H9 (cell line): ENCODE measurements around the gene BTRC. TPM values are rescaled to one million over a fixed set of nuclear protein-coding genes. Genes with fewer than 3 reads are reported as not detected.

Experiments
- DNase-seq: peaks from one replicate; pipeline ENCODE4 v3.0.0-alpha.2; 2017
- H2AFZ ChIP-seq: one replicate; pipeline ENCODE4 v1.6.1; 2013; ENCODE audit warnings: mild to moderate bottlenecking, low read length, control low read depth, moderate library complexity
- H2AK5ac ChIP-seq: 2 replicates; pipeline ENCODE4 v1.6.1; 2013; ENCODE audit warnings: low read length, control low read depth, mixed read lengths; ENCODE audit not compliant: insufficient read length
- H2BK120ac ChIP-seq: one replicate; pipeline ENCODE4 v1.6.1; 2013; ENCODE audit warnings: low read depth, mild to moderate bottlenecking, low read length, control low read depth, inconsistent platforms; ENCODE audit not compliant: poor library complexity, severe bottlenecking
- H2BK12ac ChIP-seq: 2 replicates; pipeline ENCODE4 v1.6.1; 2013; ENCODE audit warnings: low read length, control low read depth, mixed read lengths, low read depth; ENCODE audit not compliant: insufficient read length
- H2BK15ac ChIP-seq: 2 replicates; pipeline ENCODE4 v1.6.1; 2013; ENCODE audit warnings: low read depth, low read length, control low read depth
- H2BK20ac ChIP-seq: one replicate; pipeline ENCODE4 v1.6.1; 2013; ENCODE audit warnings: low read depth, mild to moderate bottlenecking, low read length, control low read depth, inconsistent platforms; ENCODE audit not compliant: poor library complexity, severe bottlenecking
- H2BK5ac ChIP-seq: 2 replicates; pipeline ENCODE4 v1.6.1; 2013; ENCODE audit warnings: low read length, control low read depth, mixed read lengths; ENCODE audit not compliant: insufficient read length
- H3K14ac ChIP-seq: 2 replicates; pipeline ENCODE4 v1.6.1; 2013; ENCODE audit warnings: low read length, control low read depth; ENCODE audit not compliant: insufficient read depth
- H3K18ac ChIP-seq: 2 replicates; pipeline ENCODE4 v1.6.1; 2013; ENCODE audit warnings: low read depth, mild to moderate bottlenecking, mixed read lengths, low read length, control low read depth; ENCODE audit not compliant: insufficient read length
- H3K23ac ChIP-seq: 2 replicates; pipeline ENCODE4 v1.6.1; 2013; ENCODE audit warnings: low read length, control low read depth, mixed read lengths, low read depth; ENCODE audit not compliant: insufficient read length
- H3K23me2 ChIP-seq: 2 replicates; pipeline ENCODE4 v1.6.1; 2013; ENCODE audit warnings: low read depth, mild to moderate bottlenecking, mixed read lengths, low read length, control low read depth; ENCODE audit not compliant: insufficient read length, poor library complexity, severe bottlenecking
- H3K27ac ChIP-seq: 2 replicates; pipeline ENCODE4 v1.5.1; 2013; ENCODE audit warnings: low read length, control low read depth, mixed read lengths, low read depth; ENCODE audit not compliant: insufficient read length
- H3K27me3 ChIP-seq: 2 replicates; pipeline ENCODE4 v1.6.1; 2013; ENCODE audit warnings: low read length, control low read depth, inconsistent platforms; ENCODE audit not compliant: insufficient read depth
- H3K4ac ChIP-seq: 2 replicates; pipeline ENCODE4 v1.6.1; 2013; ENCODE audit warnings: low read depth, mild to moderate bottlenecking, control low read depth, inconsistent platforms, low read length, moderate library complexity
- H3K4me1 ChIP-seq: 2 replicates; pipeline ENCODE4 v1.6.1; 2013; ENCODE audit warnings: low read length, control low read depth, inconsistent platforms; ENCODE audit not compliant: insufficient read depth
- H3K4me2 ChIP-seq: 2 replicates; pipeline ENCODE4 v1.6.1; 2013; ENCODE audit warnings: low read length, control low read depth, mixed read lengths; ENCODE audit not compliant: insufficient read length, insufficient read depth
- H3K56ac ChIP-seq: 2 replicates; pipeline ENCODE4 v1.6.1; 2013; ENCODE audit warnings: low read depth, mild to moderate bottlenecking, mixed read lengths, low read length, control low read depth; ENCODE audit not compliant: insufficient read length
- H3K79me1 ChIP-seq: 2 replicates; pipeline ENCODE4 v1.6.1; 2013; ENCODE audit warnings: low read depth, mild to moderate bottlenecking, moderate library complexity, low read length, control low read depth, inconsistent platforms; ENCODE audit not compliant: insufficient read depth, poor library complexity, severe bottlenecking
- H3K79me2 ChIP-seq: 2 replicates; pipeline ENCODE4 v1.6.1; 2013; ENCODE audit warnings: low read length, control low read depth, inconsistent platforms; ENCODE audit not compliant: insufficient read depth
- H3K9ac ChIP-seq: 2 replicates; pipeline ENCODE4 v1.6.1; 2013; ENCODE audit warnings: low read length, control low read depth, mixed read lengths; ENCODE audit not compliant: insufficient read length; ENCODE audit errors: extremely low read depth
- H3K9me3 ChIP-seq: one replicate; pipeline ENCODE4 v1.6.1; 2013; ENCODE audit warnings: low read depth, low read length, inconsistent platforms; ENCODE audit not compliant: control insufficient read depth
- H3T11ph ChIP-seq: one replicate; pipeline ENCODE4 v1.6.1; 2013; ENCODE audit warnings: mild to moderate bottlenecking, low read length, control low read depth, inconsistent platforms
- H4K20me1 ChIP-seq: one replicate; pipeline ENCODE4 v1.6.1; 2013; ENCODE audit not compliant: control insufficient read depth, insufficient read length, insufficient read depth
- H4K5ac ChIP-seq: 2 replicates; pipeline ENCODE4 v1.6.1; 2013; ENCODE audit warnings: low read depth, mild to moderate bottlenecking, mixed read lengths, low read length, control low read depth; ENCODE audit not compliant: insufficient read length
- H4K8ac ChIP-seq: replicated peaks from 2 replicates; pipeline ENCODE4 v1.6.1; 2013; ENCODE audit warnings: low read length, control low read depth, mixed read lengths, low read depth; ENCODE audit not compliant: insufficient read length
- H4K91ac ChIP-seq: 2 replicates; pipeline ENCODE4 v1.6.1; 2013; ENCODE audit warnings: low read depth, mild to moderate bottlenecking, moderate library complexity, mixed read lengths, low read length, control low read depth; ENCODE audit not compliant: insufficient read length
- H3K27ac Mint-ChIP-seq, 3 experiments: 2 replicates in 2 of 3; 3 replicates in 1 of 3; pipeline ENCODE4 v1.8.0; 2020 to 2021; ENCODE audit warnings: mixed read lengths in 3 of 3, mild to moderate bottlenecking in 1 of 3, moderate library complexity in 1 of 3
- H3K27me3 Mint-ChIP-seq: 2 replicates; pipeline ENCODE4 v1.8.0; 2021; ENCODE audit warnings: low read depth, mild to moderate bottlenecking, moderate library complexity, mixed read lengths
- H3K36me3 Mint-ChIP-seq, 3 experiments: 2 replicates in 2 of 3; 3 replicates in 1 of 3; pipeline ENCODE4 v1.8.0; 2020 to 2021; ENCODE audit warnings: low read depth in 3 of 3, mixed read lengths in 3 of 3; ENCODE audit not compliant: insufficient read depth in 1 of 3
- H3K4me1 Mint-ChIP-seq, 2 experiments: 2 replicates each; pipeline ENCODE4 v1.8.0; 2020; ENCODE audit warnings: mixed read lengths in 2 of 2
- H3K4me3 Mint-ChIP-seq, 2 experiments: 2 replicates in 1 of 2; 3 replicates in 1 of 2; pipeline ENCODE4 v1.8.0; 2020 to 2021; ENCODE audit warnings: mild to moderate bottlenecking in 2 of 2, mixed read lengths in 2 of 2, moderate library complexity in 1 of 2
- H3K9me3 Mint-ChIP-seq, 2 experiments: 2 replicates in 1 of 2; 3 replicates in 1 of 2; pipeline ENCODE4 v1.8.0; 2020; ENCODE audit warnings: mild to moderate bottlenecking in 2 of 2, mixed read lengths in 2 of 2, moderate library complexity in 1 of 2
- WGBS: extraction: QIAGEN DNeasy Blood & Tissue Kit; methylation state at CpG from one replicate; pipeline ENCODE4 v1.1.7; 2013; ENCODE audit warnings: missing lambda C conversion rate, low lambda C conversion rate, mixed read lengths; ENCODE audit not compliant: insufficient read length; ENCODE audit errors: extremely low coverage; 5-methylcytosine and 5-hydroxymethylcytosine counted together
- total RNA-seq: library from RNA; stranded (reverse); gene quantifications from 2 replicates; pipeline ENCODE4 v1.2.1, GENCODE V29; 2021
- TF ChIP-seq, protein P1 (sequence below): fragments of 200-600 bp; sonication (generic); conservative IDR thresholded peaks from 3 replicates; pipeline ENCODE4 v1.8.0; 2021; ENCODE audit warnings: antibody characterized with exemption, mild to moderate bottlenecking

BTRC gene
- total RNA-seq, 1 experiment from 2014 or later: 24.2 TPM

GRCh38 chr10:101504438-101504837 lies 150.5 kb downstream of the BTRC start:
- Histone ChIP-seq H3K9ac (no peak overlapping the region), H2AFZ (no peak overlapping the region), H3T11ph (no peak overlapping the region), H3K79me2 (no peaks in the 10 kb centered on the region), H3K4ac (no peak overlapping the region), H3K27ac (no peak overlapping the region), H3K23ac (no peak overlapping the region), H2BK120ac (no peak overlapping the region), H4K5ac (no peak overlapping the region), H2BK20ac (no peak overlapping the region), H4K91ac (no peak overlapping the region), H3K79me1 (no peaks in the 10 kb centered on the region), H4K20me1 (no peaks in the 10 kb centered on the region), H2BK15ac (no peak overlapping the region), H3K23me2 (no peaks in the 10 kb centered on the region), H4K8ac (no peak overlapping the region), H3K4me1 (no peaks in the 10 kb centered on the region; the same call in 1 of the 2 replicates), H3K4me2 (no peak overlapping the region), H2BK12ac (no peak overlapping the region), H2AK5ac (no peak overlapping the region), H2BK5ac (no peak overlapping the region), H3K14ac (no peak overlapping the region), H3K9me3 (no peaks in the 10 kb centered on the region), H3K56ac (no peak overlapping the region), H3K27me3 (no peaks in the 10 kb centered on the region; the same call in 1 of the 2 replicates), H3K18ac (no peak overlapping the region)
- peaks cover 5 to 8% of the 10 kb centered on the region in 2 experiments for H3K4me1 Mint-ChIP-seq
- TF ChIP-seq, protein P1, sequence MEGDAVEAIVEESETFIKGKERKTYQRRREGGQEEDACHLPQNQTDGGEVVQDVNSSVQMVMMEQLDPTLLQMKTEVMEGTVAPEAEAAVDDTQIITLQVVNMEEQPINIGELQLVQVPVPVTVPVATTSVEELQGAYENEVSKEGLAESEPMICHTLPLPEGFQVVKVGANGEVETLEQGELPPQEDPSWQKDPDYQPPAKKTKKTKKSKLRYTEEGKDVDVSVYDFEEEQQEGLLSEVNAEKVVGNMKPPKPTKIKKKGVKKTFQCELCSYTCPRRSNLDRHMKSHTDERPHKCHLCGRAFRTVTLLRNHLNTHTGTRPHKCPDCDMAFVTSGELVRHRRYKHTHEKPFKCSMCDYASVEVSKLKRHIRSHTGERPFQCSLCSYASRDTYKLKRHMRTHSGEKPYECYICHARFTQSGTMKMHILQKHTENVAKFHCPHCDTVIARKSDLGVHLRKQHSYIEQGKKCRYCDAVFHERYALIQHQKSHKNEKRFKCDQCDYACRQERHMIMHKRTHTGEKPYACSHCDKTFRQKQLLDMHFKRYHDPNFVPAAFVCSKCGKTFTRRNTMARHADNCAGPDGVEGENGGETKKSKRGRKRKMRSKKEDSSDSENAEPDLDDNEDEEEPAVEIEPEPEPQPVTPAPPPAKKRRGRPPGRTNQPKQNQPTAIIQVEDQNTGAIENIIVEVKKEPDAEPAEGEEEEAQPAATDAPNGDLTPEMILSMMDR: no peak
- H3K36me3 Mint-ChIP-seq: no peaks in the 10 kb centered on the region; a peak in 1 of 7 replicates
- H3K27me3 Mint-ChIP-seq: no peaks in the 10 kb centered on the region; the same call in 1 of the 2 replicates
- DNase-seq: no peak
- 100% methylated on average over 1 of the region's 2 CpGs for WGBS
- no peaks in the 10 kb centered on the region for H3K9me3 Mint-ChIP-seq
- no peak overlapping the region for H3K4me3 Mint-ChIP-seq
- no peak overlapping the region for H3K27ac Mint-ChIP-seq
